K562 (cell line): ENCODE data around the gene GRIA1.

Source experiments
- CEBPB ChIP-seq: fragments of 450-650 bp; IDR thresholded peaks from 2 replicates; pipeline ENCODE4 v1.6.1; 2016; ENCODE audit warnings: missing genetic modification characterization, missing compliant biosample characterization
- JUNB ChIP-seq: fragments of 450-650 bp; formaldehyde crosslinking; conservative IDR thresholded peaks from 2 replicates; pipeline ENCODE4 v1.4.0; 2020; ENCODE audit warnings: mild to moderate bottlenecking
- NR3C1 ChIP-seq: sonication (generic); formaldehyde crosslinking; IDR thresholded peaks from 2 replicates; pipeline ENCODE4 v1.8.1; 2022; ENCODE audit warnings: missing genetic modification reagents
- POLR2A ChIP-seq: fragments of 450-650 bp; conservative IDR thresholded peaks from 2 replicates; pipeline ENCODE4 v1.6.1; 2016
- RFX1 ChIP-seq: fragments of 450-650 bp; IDR thresholded peaks from 2 replicates; pipeline ENCODE4 v1.6.1; 2016; ENCODE audit warnings: mild to moderate bottlenecking, moderate library complexity
- TAF1 ChIP-seq: IDR thresholded peaks from 2 replicates; pipeline ENCODE4 v1.6.1; 2011; ENCODE audit warnings: mild to moderate bottlenecking, low read length, moderate library complexity; ENCODE audit not compliant: insufficient read depth, control insufficient read depth, severe bottlenecking; ENCODE audit errors: extremely low read depth
- TCF7L2 ChIP-seq: fragments of 150-350 bp; IDR thresholded peaks from 2 replicates; pipeline ENCODE4 v1.6.1; 2016; ENCODE audit warnings: low read depth, mild to moderate bottlenecking, low read length, moderate library complexity
- THRAP3 ChIP-seq: fragments of 450-650 bp; IDR thresholded peaks from 2 replicates; pipeline ENCODE4 v1.6.1; 2016; ENCODE audit warnings: mild to moderate bottlenecking, inconsistent platforms, borderline replicate concordance
- TF ChIP-seq, protein P1 (sequence below): fragments of 450-650 bp; IDR thresholded peaks from 2 replicates; pipeline ENCODE4 v1.7.1; 2018; ENCODE audit warnings: mild to moderate bottlenecking, low read depth; ENCODE audit not compliant: partially characterized antibody
- TF ChIP-seq, protein P2 (sequence below): fragments of 250-450 bp; sonication (Bioruptor Pico); IDR thresholded peaks from 2 replicates; pipeline ENCODE4 v1.5.1; 2021; ENCODE audit warnings: mild to moderate bottlenecking
- TF ChIP-seq, protein P3 (sequence below), 3 experiments: IDR thresholded peaks in 2 of 3; conservative IDR thresholded peaks in 1 of 3; 2 replicates each; pipeline ENCODE4 v1.5.1; 2011 to 2012; ENCODE audit warnings: low read length in 3 of 3, mild to moderate bottlenecking in 3 of 3, control low read depth in 2 of 3, improper control_type of control experiment in 1 of 3, inconsistent platforms in 1 of 3, low read depth in 1 of 3, mixed read lengths in 1 of 3, moderate library complexity in 1 of 3; ENCODE audit not compliant: insufficient read depth in 2 of 3
- TF ChIP-seq, protein P4 (sequence below): sonication (generic); formaldehyde crosslinking; IDR thresholded peaks from 2 replicates; pipeline ENCODE4 v1.8.1; 2023; ENCODE audit warnings: mild to moderate bottlenecking, missing genetic modification reagents
- TF ChIP-seq, protein P5 (sequence below), 2 experiments: fragments of 450-650 bp in 1 of 2; sonication (generic) in 1 of 2; formaldehyde crosslinking in 1 of 2; IDR thresholded peaks in 1 of 2; conservative IDR thresholded peaks in 1 of 2; 2 replicates each; pipeline versions ENCODE4 v1.6.1 to v1.8.1; 2016 to 2023; ENCODE audit warnings: mild to moderate bottlenecking in 2 of 2, moderate library complexity in 2 of 2, inconsistent platforms in 1 of 2, missing genetic modification reagents in 1 of 2

DNA sequence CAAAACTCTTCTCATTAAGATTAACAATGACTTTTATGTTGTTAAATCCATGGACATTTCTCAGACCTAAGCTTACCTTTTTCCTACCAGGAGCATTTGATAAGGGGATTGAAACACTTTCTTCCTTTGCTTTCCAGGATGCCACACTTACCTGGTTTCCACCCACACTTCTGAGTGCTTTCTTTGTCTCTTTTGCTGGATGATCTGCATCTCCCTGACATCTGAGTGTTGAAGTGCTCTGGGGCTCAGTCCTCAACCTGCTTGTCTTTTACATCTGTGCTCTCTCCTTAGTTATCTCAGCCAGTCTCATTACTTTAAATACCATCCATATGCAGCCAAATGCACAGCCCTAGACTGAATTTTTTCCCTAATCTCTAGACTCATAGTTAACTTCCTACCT, 22.9 kb upstream of the GRIA1 start:
- TF ChIP-seq, protein P1, sequence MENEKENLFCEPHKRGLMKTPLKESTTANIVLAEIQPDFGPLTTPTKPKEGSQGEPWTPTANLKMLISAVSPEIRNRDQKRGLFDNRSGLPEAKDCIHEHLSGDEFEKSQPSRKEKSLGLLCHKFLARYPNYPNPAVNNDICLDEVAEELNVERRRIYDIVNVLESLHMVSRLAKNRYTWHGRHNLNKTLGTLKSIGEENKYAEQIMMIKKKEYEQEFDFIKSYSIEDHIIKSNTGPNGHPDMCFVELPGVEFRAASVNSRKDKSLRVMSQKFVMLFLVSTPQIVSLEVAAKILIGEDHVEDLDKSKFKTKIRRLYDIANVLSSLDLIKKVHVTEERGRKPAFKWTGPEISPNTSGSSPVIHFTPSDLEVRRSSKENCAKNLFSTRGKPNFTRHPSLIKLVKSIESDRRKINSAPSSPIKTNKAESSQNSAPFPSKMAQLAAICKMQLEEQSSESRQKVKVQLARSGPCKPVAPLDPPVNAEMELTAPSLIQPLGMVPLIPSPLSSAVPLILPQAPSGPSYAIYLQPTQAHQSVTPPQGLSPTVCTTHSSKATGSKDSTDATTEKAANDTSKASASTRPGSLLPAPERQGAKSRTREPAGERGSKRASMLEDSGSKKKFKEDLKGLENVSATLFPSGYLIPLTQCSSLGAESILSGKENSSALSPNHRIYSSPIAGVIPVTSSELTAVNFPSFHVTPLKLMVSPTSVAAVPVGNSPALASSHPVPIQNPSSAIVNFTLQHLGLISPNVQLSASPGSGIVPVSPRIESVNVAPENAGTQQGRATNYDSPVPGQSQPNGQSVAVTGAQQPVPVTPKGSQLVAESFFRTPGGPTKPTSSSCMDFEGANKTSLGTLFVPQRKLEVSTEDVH = no peak
- TF ChIP-seq TAF1 = no peak
- TF ChIP-seq, protein P2, sequence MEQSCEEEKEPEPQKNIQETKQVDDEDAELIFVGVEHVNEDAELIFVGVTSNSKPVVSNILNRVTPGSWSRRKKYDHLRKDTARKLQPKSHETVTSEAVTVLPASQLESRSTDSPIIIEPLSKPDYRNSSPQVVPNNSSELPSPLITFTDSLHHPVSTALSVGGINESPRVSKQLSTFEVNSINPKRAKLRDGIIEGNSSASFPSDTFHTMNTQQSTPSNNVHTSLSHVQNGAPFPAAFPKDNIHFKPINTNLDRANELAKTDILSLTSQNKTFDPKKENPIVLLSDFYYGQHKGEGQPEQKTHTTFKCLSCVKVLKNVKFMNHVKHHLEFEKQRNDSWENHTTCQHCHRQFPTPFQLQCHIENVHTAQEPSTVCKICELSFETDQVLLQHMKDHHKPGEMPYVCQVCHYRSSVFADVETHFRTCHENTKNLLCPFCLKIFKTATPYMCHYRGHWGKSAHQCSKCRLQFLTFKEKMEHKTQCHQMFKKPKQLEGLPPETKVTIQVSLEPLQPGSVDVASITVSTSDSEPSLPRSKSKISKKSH (CRISPR knock-in tag) = no peak
- TF ChIP-seq TCF7L2 = no peak
- no peak for TF ChIP-seq POLR2A
- TF ChIP-seq, protein P3, sequence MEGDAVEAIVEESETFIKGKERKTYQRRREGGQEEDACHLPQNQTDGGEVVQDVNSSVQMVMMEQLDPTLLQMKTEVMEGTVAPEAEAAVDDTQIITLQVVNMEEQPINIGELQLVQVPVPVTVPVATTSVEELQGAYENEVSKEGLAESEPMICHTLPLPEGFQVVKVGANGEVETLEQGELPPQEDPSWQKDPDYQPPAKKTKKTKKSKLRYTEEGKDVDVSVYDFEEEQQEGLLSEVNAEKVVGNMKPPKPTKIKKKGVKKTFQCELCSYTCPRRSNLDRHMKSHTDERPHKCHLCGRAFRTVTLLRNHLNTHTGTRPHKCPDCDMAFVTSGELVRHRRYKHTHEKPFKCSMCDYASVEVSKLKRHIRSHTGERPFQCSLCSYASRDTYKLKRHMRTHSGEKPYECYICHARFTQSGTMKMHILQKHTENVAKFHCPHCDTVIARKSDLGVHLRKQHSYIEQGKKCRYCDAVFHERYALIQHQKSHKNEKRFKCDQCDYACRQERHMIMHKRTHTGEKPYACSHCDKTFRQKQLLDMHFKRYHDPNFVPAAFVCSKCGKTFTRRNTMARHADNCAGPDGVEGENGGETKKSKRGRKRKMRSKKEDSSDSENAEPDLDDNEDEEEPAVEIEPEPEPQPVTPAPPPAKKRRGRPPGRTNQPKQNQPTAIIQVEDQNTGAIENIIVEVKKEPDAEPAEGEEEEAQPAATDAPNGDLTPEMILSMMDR (IDR thresholded peaks at IDR 0.05 in 2 of 3, conservative IDR thresholded peaks at IDR 0.05 in 1 of 3; ENCODE audit: insufficient read depth in 2 of 3, low read depth in 1 of 3, low read length in 3 of 3) = no peak
- TF ChIP-seq, protein P4, sequence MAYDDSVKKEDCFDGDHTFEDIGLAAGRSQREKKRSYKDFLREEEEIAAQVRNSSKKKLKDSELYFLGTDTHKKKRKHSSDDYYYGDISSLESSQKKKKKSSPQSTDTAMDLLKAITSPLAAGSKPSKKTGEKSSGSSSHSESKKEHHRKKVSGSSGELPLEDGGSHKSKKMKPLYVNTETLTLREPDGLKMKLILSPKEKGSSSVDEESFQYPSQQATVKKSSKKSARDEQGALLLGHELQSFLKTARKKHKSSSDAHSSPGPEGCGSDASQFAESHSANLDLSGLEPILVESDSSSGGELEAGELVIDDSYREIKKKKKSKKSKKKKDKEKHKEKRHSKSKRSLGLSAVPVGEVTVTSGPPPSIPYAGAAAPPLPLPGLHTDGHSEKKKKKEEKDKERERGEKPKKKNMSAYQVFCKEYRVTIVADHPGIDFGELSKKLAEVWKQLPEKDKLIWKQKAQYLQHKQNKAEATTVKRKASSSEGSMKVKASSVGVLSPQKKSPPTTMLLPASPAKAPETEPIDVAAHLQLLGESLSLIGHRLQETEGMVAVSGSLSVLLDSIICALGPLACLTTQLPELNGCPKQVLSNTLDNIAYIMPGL = no peak
- no peak for TF ChIP-seq JUNB
- TF ChIP-seq RFX1 = no peak
- TF ChIP-seq NR3C1 (CRISPR knock-in tag) = no peak
- TF ChIP-seq THRAP3 = no peak
- TF ChIP-seq, protein P5, sequence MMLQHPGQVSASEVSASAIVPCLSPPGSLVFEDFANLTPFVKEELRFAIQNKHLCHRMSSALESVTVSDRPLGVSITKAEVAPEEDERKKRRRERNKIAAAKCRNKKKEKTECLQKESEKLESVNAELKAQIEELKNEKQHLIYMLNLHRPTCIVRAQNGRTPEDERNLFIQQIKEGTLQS (IDR thresholded peaks at IDR 0.05) = no peak
- TF ChIP-seq, protein P5 (CRISPR knock-in tag; conservative IDR thresholded peaks at IDR 0.05) = no peak
- no peak for TF ChIP-seq CEBPB (tag)
